ENCODE data around the gene MGAT1. TPM values are rescaled to one million over a fixed set of nuclear protein-coding genes. Genes with fewer than 3 reads are reported as not detected.

The MGAT1 gene
- total and polyA plus RNA-seq, 2 experiments from 2014 or later = 180 to 200 TPM

GRCh38 chr5:180839227-180839626 is 36.6 kb upstream of the MGAT1 start:
- TF ChIP-seq EZH2phosphoT487 (IDR thresholded peaks at IDR 0.05; ENCODE audit: insufficient read depth, low read depth) (no peak), EZH2 (IDR thresholded peaks at IDR 0.05; ENCODE audit: insufficient read depth, poor library complexity, severe bottlenecking) (no peak)
- no peak overlapping the region for H3K9ac ChIP-seq
- H3F3A ChIP-seq (ENCODE audit: insufficient read depth) = 0 out of 2 replicates have a peak, but pooled peaks cover 5% of the 10 kb centered on the region
- 0 out of 2 replicates have a peak, but pooled peaks cover 3% of the 10 kb centered on the region for H3K79me2 ChIP-seq (ENCODE audit: insufficient read depth)
- 79 to 85% methylated on average over 2 of the region's 2 CpGs for WGBS, 2 experiments (ENCODE audit: low coverage in 1 of 2, low lambda C conversion rate in 2 of 2, missing lambda C conversion rate in 2 of 2)
- no peak overlapping the region for H3K4me3 ChIP-seq
- no peaks in the 10 kb centered on the region for H3K9me3 ChIP-seq (ENCODE audit: low read depth)
- H4K20me1 ChIP-seq (ENCODE audit: insufficient read depth) = no peaks in the 10 kb centered on the region
- H3K4me2 ChIP-seq (ENCODE audit: unreplicated experiment) = no peak overlapping the region
- no peaks in the 10 kb centered on the region for H3K4me1 ChIP-seq (ENCODE audit: insufficient read depth)
- H3K27me3 ChIP-seq (replicated peaks; ENCODE audit: insufficient read depth) = no peaks in the 10 kb centered on the region
- no peak overlapping the region for H2AFZ ChIP-seq
- no peaks in the 10 kb centered on the region for H3K36me3 ChIP-seq (ENCODE audit: low read depth)
- H3K9me2 ChIP-seq (ENCODE audit: insufficient read depth) = no peaks in the 10 kb centered on the region
- in situ Hi-C loops (cut with MboI) = no loop called here
- DNase-seq = no peak
- H3K27ac ChIP-seq = no peak overlapping the region

GRCh38 chr5:180837478-180837877 is 34.9 kb upstream of the MGAT1 start:
- peaks cover 3% of the 10 kb centered on the region; the same call in 1 of the 2 replicates for H3K4me1 ChIP-seq (ENCODE audit: insufficient read depth)
- H4K20me1 ChIP-seq (ENCODE audit: insufficient read depth) = no peaks in the 10 kb centered on the region
- H3K4me2 ChIP-seq (ENCODE audit: unreplicated experiment) = no peak overlapping the region
- no peak overlapping the region for H2AFZ ChIP-seq
- H3K36me3 ChIP-seq (ENCODE audit: low read depth) = no peaks in the 10 kb centered on the region
- H3K9me3 ChIP-seq (ENCODE audit: low read depth) = no peaks in the 10 kb centered on the region
- H3K27me3 ChIP-seq (replicated peaks; ENCODE audit: insufficient read depth) = no peaks in the 10 kb centered on the region
- H3K27ac ChIP-seq = no peak overlapping the region
- in situ Hi-C loops (cut with MboI) = no loop called here
- H3F3A ChIP-seq (ENCODE audit: insufficient read depth) = 0 out of 2 replicates have a peak, but pooled peaks cover 5% of the 10 kb centered on the region
- DNase-seq = no peak
- no peak for TF ChIP-seq EZH2 (IDR thresholded peaks at IDR 0.05; ENCODE audit: insufficient read depth, poor library complexity, severe bottlenecking)
- no peak for TF ChIP-seq EZH2phosphoT487 (IDR thresholded peaks at IDR 0.05; ENCODE audit: insufficient read depth, low read depth)
- no peaks in the 10 kb centered on the region for H3K9me2 ChIP-seq (ENCODE audit: insufficient read depth)
- peaks cover 21% of the 10 kb centered on the region for H3K79me2 ChIP-seq (ENCODE audit: insufficient read depth)
- no peak overlapping the region for H3K4me3 ChIP-seq
- WGBS, 2 experiments (ENCODE audit: low coverage in 1 of 2, low lambda C conversion rate in 2 of 2, missing lambda C conversion rate in 2 of 2) = 74 to 75% methylated on average over 4 of the region's 4 CpGs
- H3K9ac ChIP-seq = no peak overlapping the region

GRCh38 chr5:180832638-180833068 is 30.0 kb upstream of the MGAT1 start:
- H3K9me3 ChIP-seq (ENCODE audit: low read depth) = no peaks in the 10 kb centered on the region
- no peaks in the 10 kb centered on the region for H3K27me3 ChIP-seq (replicated peaks; ENCODE audit: insufficient read depth)
- in situ Hi-C loops (cut with MboI) = no loop called here
- peak overlapping the region; percentile 89 for H3K4me3 ChIP-seq
- TF ChIP-seq EZH2phosphoT487 (IDR thresholded peaks at IDR 0.05; ENCODE audit: insufficient read depth, low read depth) = no peak
- no peak for TF ChIP-seq EZH2 (IDR thresholded peaks at IDR 0.05; ENCODE audit: insufficient read depth, poor library complexity, severe bottlenecking)
- H3K4me1 ChIP-seq (ENCODE audit: insufficient read depth) = peaks cover 8% of the 10 kb centered on the region; the same call in 1 of the 2 replicates
- H3K79me2 ChIP-seq (ENCODE audit: insufficient read depth) = peaks cover 44% of the 10 kb centered on the region
- 71 to 73% methylated on average over 2 of the region's 2 CpGs for WGBS, 2 experiments (ENCODE audit: low coverage in 1 of 2, low lambda C conversion rate in 2 of 2, missing lambda C conversion rate in 2 of 2)
- no peaks in the 10 kb centered on the region for H3K9me2 ChIP-seq (ENCODE audit: insufficient read depth)
- peak overlapping the region; percentile 93 for H3K9ac ChIP-seq
- peak overlapping the region; percentile 95 for H3K4me2 ChIP-seq (ENCODE audit: unreplicated experiment)
- H3K27ac ChIP-seq = no peak overlapping the region
- no peaks in the 10 kb centered on the region for H3F3A ChIP-seq (ENCODE audit: insufficient read depth)
- no peaks in the 10 kb centered on the region for H3K36me3 ChIP-seq (ENCODE audit: low read depth)
- no peaks in the 10 kb centered on the region for H4K20me1 ChIP-seq (ENCODE audit: insufficient read depth)
- peak; percentile 4 for DNase-seq
- no peak overlapping the region for H2AFZ ChIP-seq

GRCh38 chr5:180831139-180832093 is 28.8 kb upstream of the MGAT1 start:
- Histone ChIP-seq H3K27me3 (replicated peaks; ENCODE audit: insufficient read depth) (no peaks in the 10 kb centered on the region), H3F3A (ENCODE audit: insufficient read depth) (peaks cover 7% of the 10 kb centered on the region), H3K79me2 (ENCODE audit: insufficient read depth) (peaks cover 44% of the 10 kb centered on the region), H3K9me3 (ENCODE audit: low read depth) (no peaks in the 10 kb centered on the region), H3K9me2 (ENCODE audit: insufficient read depth) (no peaks in the 10 kb centered on the region), H3K4me3 (peak overlapping the region; percentile 89), H3K4me1 (ENCODE audit: insufficient read depth) (peaks cover 8% of the 10 kb centered on the region), H3K36me3 (ENCODE audit: low read depth) (no peaks in the 10 kb centered on the region), H4K20me1 (ENCODE audit: insufficient read depth) (no peaks in the 10 kb centered on the region), H2AFZ (peak overlapping the region; percentile 86), H3K9ac (peak overlapping the region; percentile 93), H3K4me2 (ENCODE audit: unreplicated experiment) (peak overlapping the region; percentile 95), H3K27ac (peak overlapping the region; percentile 83)
- WGBS, 2 experiments (ENCODE audit: low coverage in 1 of 2, low lambda C conversion rate in 2 of 2, missing lambda C conversion rate in 2 of 2) = 1% methylated on average over 69 of the region's 80 CpGs
- in situ Hi-C loops (cut with MboI) = no loop called here
- TF ChIP-seq EZH2phosphoT487 (IDR thresholded peaks at IDR 0.05; ENCODE audit: insufficient read depth, low read depth) (no peak), EZH2 (IDR thresholded peaks at IDR 0.05; ENCODE audit: insufficient read depth, poor library complexity, severe bottlenecking) (no peak)
- peak; percentile 87 for DNase-seq

Measured in GM23248 (cell line).